ENCODE results near the gene EHMT1. TPM values are rescaled to one million over a fixed set of nuclear protein-coding genes. Genes with fewer than 3 reads are reported as not detected.

Gene EHMT1
- total and polyA plus RNA-seq, 9 of the 15 experiments (the other 6 are each of a cell fraction or from before 2014, with no cell fraction given): 2.2 to 76.0 (median 36.4) TPM

DNA sequence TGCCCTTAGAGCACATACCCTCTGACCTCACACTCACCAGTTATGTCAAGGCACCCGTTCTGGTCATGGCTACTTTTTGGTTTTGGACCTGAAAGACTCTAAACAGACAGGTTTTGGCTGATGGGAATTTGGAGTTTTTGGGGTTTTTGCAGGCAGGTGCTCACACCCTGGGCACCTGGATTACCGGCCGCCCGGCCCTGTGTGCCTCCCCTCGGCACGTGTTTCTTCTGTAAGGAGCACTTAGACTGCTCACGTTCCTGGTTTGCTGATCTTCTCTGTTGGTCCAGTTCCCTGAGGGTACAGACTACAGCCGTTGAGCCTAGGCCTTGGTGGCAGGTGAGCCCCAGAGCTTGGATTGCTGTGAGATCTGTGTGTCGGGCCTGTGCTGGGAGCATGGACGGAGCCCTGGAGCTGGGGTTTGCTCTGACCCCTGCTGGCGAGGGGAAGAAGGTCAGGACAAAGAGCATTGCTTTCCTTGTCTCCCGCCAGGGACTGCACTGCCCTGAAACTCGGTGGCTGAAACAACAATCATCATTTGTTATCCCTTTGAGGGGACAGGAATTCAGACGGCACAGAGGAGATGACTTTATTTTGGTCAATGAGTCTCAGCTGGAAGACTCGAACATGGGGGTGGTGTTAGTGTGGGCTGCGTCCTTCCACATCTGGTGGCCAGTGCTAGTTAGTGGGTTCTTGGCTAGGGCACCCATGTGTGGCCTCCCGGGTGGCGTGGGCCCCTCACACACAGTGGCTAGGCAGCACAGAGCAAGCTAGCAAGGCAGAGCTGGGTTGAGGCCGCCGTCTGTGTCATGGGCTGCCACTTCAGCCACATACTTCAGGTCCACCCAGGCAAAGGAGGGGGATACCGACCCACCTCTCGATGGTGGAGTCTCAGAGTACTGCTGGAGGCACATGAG is 76.4 kb downstream of the EHMT1 start (continued):
- TF ChIP-seq CAMTA2 (CRISPR knock-in tag; conservative IDR thresholded peaks at IDR 0.05) (no peak), CBX5 (IDR thresholded peaks at IDR 0.05; ENCODE audit: borderline replicate concordance, low read depth) (no peak), E2F3 (CRISPR knock-in tag; IDR thresholded peaks at IDR 0.05) (no peak), STAG1 (CRISPR knock-in tag; IDR thresholded peaks at IDR 0.05; ENCODE audit: borderline replicate concordance) (peak; percentile 7; the same call in 1 of the 2 replicates), TEAD4 (IDR thresholded peaks at IDR 0.05; ENCODE audit: low read length) (no peak), TEAD4 (CRISPR knock-in tag; IDR thresholded peaks at IDR 0.05; ENCODE audit: borderline replicate concordance) (no peak), ZNF174 (CRISPR knock-in tag; IDR thresholded peaks at IDR 0.05) (no peak), BCOR (IDR thresholded peaks at IDR 0.05) (no peak), RCOR1 (IDR thresholded peaks at IDR 0.05; ENCODE audit: borderline replicate concordance in 1 of 2, low read depth in 2 of 2, low read length in 2 of 2) (0 out of 4 replicates have a peak, but pooled peaks of 1 of the 2 experiments have one; percentile 29), PYGO2 (tag; IDR thresholded peaks at IDR 0.05) (no peak), KDM1A (IDR thresholded peaks at IDR 0.05) (no peak), NELFE (IDR thresholded peaks at IDR 0.05; ENCODE audit: insufficient read depth, insufficient read length) (no peak), NFRKB (IDR thresholded peaks at IDR 0.05; ENCODE audit: low read depth) (no peak), CHD4 (IDR thresholded peaks at IDR 0.05; ENCODE audit: insufficient read depth, insufficient replicate concordance, low read depth, low read length, poor library complexity, severe bottlenecking) (no peak), ZNF121 (CRISPR knock-in tag; conservative IDR thresholded peaks at IDR 0.05) (0 out of 2 replicates have a peak, but pooled peaks have one; percentile 9), SMC3 (conservative IDR thresholded peaks at IDR 0.05; ENCODE audit: insufficient read depth, low read depth, low read length) (peak; percentile 56; the same call in 1 of the 2 replicates), ARID4B (CRISPR knock-in tag; IDR thresholded peaks at IDR 0.05) (no peak), ZNF24 (IDR thresholded peaks at IDR 0.05) (no peak)
- TF ChIP-seq, protein P1, sequence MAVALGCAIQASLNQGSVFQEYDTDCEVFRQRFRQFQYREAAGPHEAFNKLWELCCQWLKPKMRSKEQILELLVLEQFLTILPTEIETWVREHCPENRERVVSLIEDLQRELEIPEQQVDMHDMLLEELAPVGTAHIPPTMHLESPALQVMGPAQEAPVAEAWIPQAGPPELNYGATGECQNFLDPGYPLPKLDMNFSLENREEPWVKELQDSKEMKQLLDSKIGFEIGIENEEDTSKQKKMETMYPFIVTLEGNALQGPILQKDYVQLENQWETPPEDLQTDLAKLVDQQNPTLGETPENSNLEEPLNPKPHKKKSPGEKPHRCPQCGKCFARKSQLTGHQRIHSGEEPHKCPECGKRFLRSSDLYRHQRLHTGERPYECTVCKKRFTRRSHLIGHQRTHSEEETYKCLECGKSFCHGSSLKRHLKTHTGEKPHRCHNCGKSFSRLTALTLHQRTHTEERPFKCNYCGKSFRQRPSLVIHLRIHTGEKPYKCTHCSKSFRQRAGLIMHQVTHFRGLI (CRISPR knock-in tag; IDR thresholded peaks at IDR 0.05): no peak
